Transverse colon (tissue), 4 donors: ENCODE data around the gene SOWAHA. TPM values are rescaled to one million over a fixed set of nuclear protein-coding genes. Genes with fewer than 3 reads are reported as not detected.

Source experiments
- DNase-seq: peaks from one replicate; pipeline ENCODE4 v3.0.0-alpha.2; 2019
- H3K27ac ChIP-seq, 4 donors: fragments of 200-600 bp; sonication (generic); 2 replicates each; pipeline ENCODE4 v1.5.1; 2016 to 2018; ENCODE audit warnings: inconsistent platforms in 4 of 4
- H3K27me3 ChIP-seq: fragments of 200-600 bp; sonication (generic); 2 replicates; pipeline ENCODE4 v1.5.1; 2017; ENCODE audit warnings: inconsistent platforms
- H3K36me3 ChIP-seq, 4 donors: fragments of 200-600 bp; sonication (generic); 2 replicates each; pipeline ENCODE4 v1.5.1; 2017 to 2019; ENCODE audit warnings: inconsistent platforms in 4 of 4
- H3K4me1 ChIP-seq, 4 donors: fragments of 200-600 bp; sonication (generic); 2 replicates each; pipeline ENCODE4 v1.5.1; 2017 to 2020; ENCODE audit warnings: inconsistent platforms in 4 of 4
- H3K4me3 ChIP-seq, 4 donors: fragments of 200-600 bp; sonication (generic); 1 replicate in 1 of 4; 2 replicates in 3 of 4; pipeline versions ENCODE4 v1.5.1 to v1.6.1; 2017 to 2019; ENCODE audit warnings: inconsistent platforms in 4 of 4
- H3K9me3 ChIP-seq, 2 donors: fragments of 200-600 bp; sonication (generic); 2 replicates each; pipeline ENCODE4 v1.5.1; 2017 to 2019; ENCODE audit warnings: inconsistent platforms in 2 of 2
- EP300 ChIP-seq: sonication (generic); formaldehyde crosslinking; IDR thresholded peaks from one replicate; pipeline ENCODE4 v1.6.1; 2017; ENCODE audit warnings: antibody characterized with exemption, low read depth
- POLR2A ChIP-seq: fragments of 450-650 bp; IDR thresholded peaks from one replicate; pipeline ENCODE4 v1.6.1; 2016; ENCODE audit warnings: antibody characterized with exemption, mild to moderate bottlenecking, moderate library complexity
- POLR2AphosphoS5 ChIP-seq, 3 donors: sonication (generic); formaldehyde crosslinking; IDR thresholded peaks; one replicate each; pipeline ENCODE4 v1.6.1; 2016; ENCODE audit warnings: antibody characterized with exemption in 3 of 3
- WGBS, 2 donors: methylation state at CpG; one replicate each; pipeline ENCODE4 v1.1.5; 2018; ENCODE audit warnings: low coverage in 1 of 2; 5-methylcytosine and 5-hydroxymethylcytosine counted together
- in situ Hi-C, 4 donors: fragments of 200-750 bp; cut with MboI; loops; one replicate each; pipeline versions ENCODE4 v1.15.0 to v1.15.1; 2017; ENCODE audit warnings: low sequenced_read_pairs in 3 of 4, low pct_ligation_motif_present in 1 of 4, low pct_unique_long_range_greater_than_20kb in 1 of 4
- intact Hi-C: fragments of 100-400 bp; cut with DNase I; formaldehyde crosslinking; loops from one replicate; pipeline ENCODE4 v1.15.1; 2023; ENCODE audit warnings: low total_unique reads
- total RNA-seq, 4 donors: library from RNA; depleted of rRNA; stranded (reverse); fragments of >200 nt; gene quantifications; one replicate each; pipeline ENCODE4 v1.1.0, GENCODE V29; 2016
- TF ChIP-seq, protein P1 (sequence below), 5 experiments: fragments of 200-600 bp in 3 of 5; fragments of 450-650 bp in 2 of 5; sonication (generic) in 3 of 5; IDR thresholded peaks; 1 replicate in 2 of 5; 2 replicates in 3 of 5; pipeline ENCODE4 v1.5.1; 2016 to 2017; ENCODE audit warnings: antibody characterized with exemption in 5 of 5, inconsistent platforms in 3 of 5, mild to moderate bottlenecking in 2 of 5, moderate library complexity in 1 of 5

Gene SOWAHA
- total RNA-seq, 4 donors from 2014 or later: 35.2 to 93.5 (median 76.0) TPM

- no peak for DNase-seq
- H3K4me1 ChIP-seq: peaks cover 7 to 26% (median 21%) of the 10 kb centered on the region in 4 donors
- no peak overlapping the region for H3K27ac ChIP-seq
- intact Hi-C loops (no loop called here), in situ Hi-C loops (loop anchor here in 1 of 4 donors (25.0 kb wide), 1 partner anchor 392 kb away; no protein-coding TSS in a partner anchor)
- H3K4me3 ChIP-seq: no peak overlapping the region
- H3K36me3 ChIP-seq: no peaks in the 10 kb centered on the region
- WGBS, 2 donors: 80 to 91% methylated on average over 4 to 5 of the region's 5 CpGs
- TF ChIP-seq POLR2AphosphoS5 (IDR thresholded peaks at IDR 0.05): no peak
- no peaks in the 10 kb centered on the region for H3K27me3 ChIP-seq
- H3K9me3 ChIP-seq: no peaks in the 10 kb centered on the region
These were observed 34.2 kb upstream of the SOWAHA start for GRCh38 chr5:132778856-132779255.

- 78 to 95% methylated on average over 1 to 3 of the region's 3 CpGs for WGBS, 2 donors
- intact Hi-C loops: loop anchor here (10.0 kb wide), 1 partner anchor 1335 kb away; the partner anchor contains the start of gene TCF7
These were observed 33.1 kb upstream of the SOWAHA start for GRCh38 chr5:132779961-132780360.

GRCh38 chr5:132780577-132780976, 32.5 kb upstream of the SOWAHA start:
- TF ChIP-seq POLR2AphosphoS5 (IDR thresholded peaks at IDR 0.05): no peak
- no peak for TF ChIP-seq POLR2A
- TF ChIP-seq, protein P1, sequence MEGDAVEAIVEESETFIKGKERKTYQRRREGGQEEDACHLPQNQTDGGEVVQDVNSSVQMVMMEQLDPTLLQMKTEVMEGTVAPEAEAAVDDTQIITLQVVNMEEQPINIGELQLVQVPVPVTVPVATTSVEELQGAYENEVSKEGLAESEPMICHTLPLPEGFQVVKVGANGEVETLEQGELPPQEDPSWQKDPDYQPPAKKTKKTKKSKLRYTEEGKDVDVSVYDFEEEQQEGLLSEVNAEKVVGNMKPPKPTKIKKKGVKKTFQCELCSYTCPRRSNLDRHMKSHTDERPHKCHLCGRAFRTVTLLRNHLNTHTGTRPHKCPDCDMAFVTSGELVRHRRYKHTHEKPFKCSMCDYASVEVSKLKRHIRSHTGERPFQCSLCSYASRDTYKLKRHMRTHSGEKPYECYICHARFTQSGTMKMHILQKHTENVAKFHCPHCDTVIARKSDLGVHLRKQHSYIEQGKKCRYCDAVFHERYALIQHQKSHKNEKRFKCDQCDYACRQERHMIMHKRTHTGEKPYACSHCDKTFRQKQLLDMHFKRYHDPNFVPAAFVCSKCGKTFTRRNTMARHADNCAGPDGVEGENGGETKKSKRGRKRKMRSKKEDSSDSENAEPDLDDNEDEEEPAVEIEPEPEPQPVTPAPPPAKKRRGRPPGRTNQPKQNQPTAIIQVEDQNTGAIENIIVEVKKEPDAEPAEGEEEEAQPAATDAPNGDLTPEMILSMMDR (IDR thresholded peaks at IDR 0.05): no peak
- Histone ChIP-seq H3K9me3 (no peaks in the 10 kb centered on the region), H3K27me3 (no peaks in the 10 kb centered on the region), H3K27ac (no peak overlapping the region), H3K36me3 (no peaks in the 10 kb centered on the region), H3K4me3 (no peak overlapping the region), H3K4me1 (peaks cover 0 to 17% (median 12%) of the 10 kb centered on the region in 4 donors)
- no peak for DNase-seq
- WGBS, 2 donors: 84 to 86% methylated on average over 1 of the region's 1 CpG
- intact Hi-C loops (loop anchor here (10.0 kb wide), 1 partner anchor 1334 kb away; the partner anchor contains the start of gene TCF7), in situ Hi-C loops (loop anchor here in 1 of 4 donors (25.0 kb wide), 1 partner anchor 393 kb away; no protein-coding TSS in a partner anchor)

More at GRCh38 chr5:132779961-132780360, 33.1 kb upstream of the SOWAHA start:
- no peak overlapping the region for H3K4me3 ChIP-seq
- peaks cover 3 to 23% (median 18%) of the 10 kb centered on the region in 4 donors for H3K4me1 ChIP-seq
- no peaks in the 10 kb centered on the region for H3K36me3 ChIP-seq
- in situ Hi-C loops: loop anchor here in 1 of 4 donors (25.0 kb wide), 1 partner anchor 393 kb away; no protein-coding TSS in a partner anchor
- H3K27me3 ChIP-seq: no peaks in the 10 kb centered on the region
- H3K9me3 ChIP-seq: no peaks in the 10 kb centered on the region
- TF ChIP-seq EP300: no peak
- TF ChIP-seq, protein P1 (IDR thresholded peaks at IDR 0.05): no peak
- no peak for TF ChIP-seq POLR2A
- no peak for TF ChIP-seq POLR2AphosphoS5 (IDR thresholded peaks at IDR 0.05)
- no peak overlapping the region for H3K27ac ChIP-seq
- no peak for DNase-seq

DNA sequence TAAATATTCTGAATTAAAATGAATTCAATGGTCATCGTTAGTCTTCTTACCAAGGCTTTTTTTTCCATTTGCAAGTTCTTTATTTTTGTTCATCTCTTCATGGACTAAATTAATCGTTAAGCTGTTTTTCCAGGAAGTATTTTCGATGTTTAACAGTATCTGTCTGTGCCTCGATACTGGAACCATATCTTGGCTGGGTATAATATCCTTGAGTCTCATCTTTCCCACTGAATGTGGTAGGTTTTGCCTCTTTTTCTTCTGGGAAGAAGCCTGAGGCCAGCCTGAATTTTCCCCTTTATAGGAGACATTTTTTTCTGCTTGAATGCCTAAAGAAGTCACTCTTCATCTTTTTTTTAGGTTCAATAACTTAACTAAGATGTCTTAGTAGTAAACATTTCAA, 32.1 kb upstream of the SOWAHA start:
- H3K36me3 ChIP-seq: no peaks in the 10 kb centered on the region
- intact Hi-C loops: loop anchor here (10.0 kb wide), 1 partner anchor 1334 kb away; the partner anchor contains the start of gene TCF7

More for the DNA sequence above, 32.1 kb upstream of the SOWAHA start:
- Histone ChIP-seq H3K4me3 (no peak overlapping the region), H3K27me3 (no peaks in the 10 kb centered on the region), H3K27ac (no peak overlapping the region), H3K9me3 (no peaks in the 10 kb centered on the region), H3K4me1 (peaks cover 0 to 12% (median 7%) of the 10 kb centered on the region in 4 donors)
- TF ChIP-seq, protein P1 (IDR thresholded peaks at IDR 0.05): no peak
- no peak for TF ChIP-seq POLR2AphosphoS5 (IDR thresholded peaks at IDR 0.05)
- no peak for TF ChIP-seq EP300
- TF ChIP-seq POLR2A: no peak
- in situ Hi-C loops: loop anchor here in 1 of 4 donors (25.0 kb wide), 1 partner anchor 394 kb away; no protein-coding TSS in a partner anchor
- no peak for DNase-seq
- 88 to 90% methylated on average over 2 to 4 of the region's 4 CpGs for WGBS, 2 donors
